GM19452 (cell line): ENCODE results near the gene ELK3.

Experiments used
- ATAC-seq: cut with Tn5 transposase; IDR thresholded peaks from one replicate; pipeline ENCODE4 v1.9.1; 2021; ENCODE audit not compliant: unreplicated experiment

ELK3 gene

GRCh38 chr12:96256672-96257361 is 62.6 kb downstream of the ELK3 start:
- ATAC-seq, result no peak

- no peak for ATAC-seq
Observed at GRCh38 chr12:96257550-96258103, 63.5 kb downstream of the ELK3 start.

- no peak for ATAC-seq
Observed at GRCh38 chr12:96258104-96258961, 64.2 kb downstream of the ELK3 start.

GRCh38 chr12:96260231-96260630 is 66.1 kb downstream of the ELK3 start:
- no peak for ATAC-seq

GRCh38 chr12:96260644-96261043 is 66.5 kb downstream of the ELK3 start:
- ATAC-seq, result no peak

GRCh38 chr12:96261557-96261956 is 67.4 kb downstream of the ELK3 start:
- ATAC-seq, result no peak

- no peak for ATAC-seq
Observed at GRCh38 chr12:96263449-96263902, 69.3 kb downstream of the ELK3 start.

GRCh38 chr12:96265400-96265799 is 71.2 kb downstream of the ELK3 start:
- no peak for ATAC-seq

- no peak for ATAC-seq
Observed at GRCh38 chr12:96265836-96266235, 71.7 kb downstream of the ELK3 start.

- no peak for ATAC-seq
Observed at GRCh38 chr12:96266238-96266637, 72.1 kb downstream of the ELK3 start.

- ATAC-seq, result no peak
Observed at GRCh38 chr12:96271469-96272199, 77.5 kb downstream of the ELK3 start.

- no peak for ATAC-seq
Observed at GRCh38 chr12:96274331-96274730, 80.2 kb downstream of the ELK3 start.

GRCh38 chr12:96285158-96285557 is 91.0 kb downstream of the ELK3 start:
- no peak for ATAC-seq

GRCh38 chr12:96289067-96289466 is 94.9 kb downstream of the ELK3 start:
- ATAC-seq, result no peak

GRCh38 chr12:96293093-96293492 is 98.9 kb downstream of the ELK3 start:
- ATAC-seq, result no peak

GRCh38 chr12:96294831-96295230 is 100.7 kb downstream of the ELK3 start:
- ATAC-seq, result no peak

GRCh38 chr12:96295532-96296160 is 101.5 kb downstream of the ELK3 start:
- ATAC-seq, result no peak

- no peak for ATAC-seq
Observed at GRCh38 chr12:96297504-96297903, 103.3 kb downstream of the ELK3 start.

GRCh38 chr12:96300064-96300463 is 105.9 kb downstream of the ELK3 start:
- ATAC-seq, result no peak

- ATAC-seq, result no peak
Observed at GRCh38 chr12:96301732-96302131, 107.6 kb downstream of the ELK3 start.
